A673 (cell line): Measurements from ENCODE around the gene MICOS13. TPM values are rescaled to one million over a fixed set of nuclear protein-coding genes. Genes with fewer than 3 reads are reported as not detected.

Experiments
- BruUV-seq: library from RNA; stranded (reverse); fragments of 400-500 nt; replicated peaks from 2 replicates; lab custom pipeline; 2021; lab: Mats Ljungman, UMichigan
- CTCF ChIA-PET: fragments of 300-600 bp; sonication (Branson Sonifier 250); formaldehyde crosslinking; loops from one replicate; lab custom pipeline; 2022; ENCODE audit warnings: antibody characterized with exemption; lab: Charles Lee
- POLR2A ChIA-PET: fragments of 300-600 bp; sonication (Branson Sonifier 250); formaldehyde crosslinking; loops from one replicate; lab custom pipeline; 2022; ENCODE audit warnings: antibody characterized with exemption; ENCODE audit not compliant: low non-redundant PET; lab: Charles Lee
- DNase-seq: peaks from one replicate; pipeline ENCODE4 v3.0.0-alpha.2; 2015; ENCODE audit warnings: low spot score
- H3K27ac ChIP-seq: fragments of 200-600 bp; sonication (generic); 2 replicates; pipeline ENCODE4 v1.5.1; 2016; ENCODE audit warnings: mixed run types, low read depth, mild to moderate bottlenecking, mixed read lengths, antibody characterized with exemption, low read length; ENCODE audit not compliant: poor library complexity, severe bottlenecking
- H3K27me3 ChIP-seq: fragments of 200-600 bp; sonication (generic); replicated peaks from 2 replicates; pipeline ENCODE4 v1.6.1; 2017; ENCODE audit warnings: mixed run types, low read depth, mild to moderate bottlenecking, mixed read lengths, antibody characterized with exemption, low read length; ENCODE audit not compliant: insufficient read depth, poor library complexity
- H3K36me3 ChIP-seq: fragments of 200-600 bp; sonication (generic); 2 replicates; pipeline ENCODE4 v1.6.1; 2016; ENCODE audit warnings: mixed run types, mild to moderate bottlenecking, mixed read lengths, antibody characterized with exemption, low read length; ENCODE audit not compliant: insufficient read depth, poor library complexity, severe bottlenecking
- H3K4me1 ChIP-seq: fragments of 200-600 bp; sonication (generic); 2 replicates; pipeline ENCODE4 v1.6.1; 2017; ENCODE audit warnings: mixed run types, mild to moderate bottlenecking, mixed read lengths, antibody characterized with exemption, low read length; ENCODE audit not compliant: insufficient read depth, poor library complexity, severe bottlenecking
- H3K4me3 ChIP-seq: fragments of 200-600 bp; sonication (generic); 2 replicates; pipeline ENCODE4 v1.5.1; 2016; ENCODE audit warnings: low read depth, mixed run types, mild to moderate bottlenecking, mixed read lengths, low read length; ENCODE audit not compliant: poor library complexity, severe bottlenecking
- H3K9me3 ChIP-seq: fragments of 200-600 bp; sonication (generic); 2 replicates; pipeline ENCODE4 v1.6.1; 2016; ENCODE audit warnings: mixed run types, low read depth, mild to moderate bottlenecking, mixed read lengths, antibody characterized with exemption, low read length; ENCODE audit not compliant: poor library complexity, severe bottlenecking
- EZH2 ChIP-seq: fragments of 200-600 bp; sonication (generic); IDR thresholded peaks from 2 replicates; pipeline ENCODE4 v1.6.1; 2017; ENCODE audit warnings: borderline replicate concordance, low read depth, mild to moderate bottlenecking, mixed read lengths, antibody characterized with exemption, low read length; ENCODE audit not compliant: poor library complexity, severe bottlenecking
- intact Hi-C: fragments of 100-400 bp; cut with micrococcal nuclease; formaldehyde crosslinking; loops from one replicate; pipeline ENCODE4 v1.10.0; 2022; ENCODE audit not compliant: unreplicated experiment
- total RNA-seq: library from RNA; stranded (reverse); gene quantifications from 2 replicates; pipeline ENCODE4 v1.2.3, GENCODE V29; 2021
- TF ChIP-seq, protein P1 (sequence below): fragments of 300-800, 200-600 bp; sonication (generic); conservative IDR thresholded peaks from 2 replicates; pipeline ENCODE4 v1.5.1; 2017; ENCODE audit warnings: low read depth, mild to moderate bottlenecking, antibody characterized with exemption, low read length, moderate library complexity, mixed read lengths

Gene MICOS13
- total RNA-seq, 1 experiment from 2014 or later: 36.3 TPM

DNA sequence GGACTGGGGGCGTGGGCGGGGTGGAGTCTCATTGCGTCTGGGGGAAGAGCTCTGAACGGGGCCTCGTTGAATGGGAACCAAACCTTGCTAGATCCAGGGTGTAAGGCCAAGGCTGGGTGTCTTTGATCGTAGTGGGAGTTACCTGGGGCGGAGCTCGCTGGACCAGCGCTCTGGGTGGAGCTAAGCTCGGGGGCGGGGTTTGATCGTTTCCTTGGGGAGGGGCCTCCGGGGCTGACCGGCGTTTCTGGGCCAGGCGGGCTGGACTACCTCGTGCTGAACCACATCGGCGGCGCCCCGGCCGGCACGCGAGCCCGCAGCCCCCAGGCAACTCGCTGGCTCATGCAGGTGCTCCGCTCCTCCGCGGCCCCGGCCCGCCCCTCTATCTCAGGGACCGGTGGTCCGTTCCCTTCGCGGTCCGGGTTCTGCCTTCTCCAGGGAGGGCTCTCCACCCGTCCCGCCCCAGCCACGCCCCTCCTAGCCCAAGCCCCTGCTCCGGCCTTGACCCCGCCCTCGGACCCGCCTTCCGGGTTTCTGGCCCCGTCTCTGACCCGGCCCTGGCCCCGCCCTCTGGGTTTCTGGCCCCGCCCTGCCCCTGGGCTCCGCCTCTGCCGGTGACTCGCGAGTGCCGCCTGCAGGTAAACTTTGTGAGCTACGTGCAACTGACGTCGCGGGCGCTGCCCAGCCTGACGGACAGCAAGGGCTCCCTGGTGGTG, 6.5 kb upstream of the MICOS13 start:
- POLR2A ChIA-PET: interaction anchor here (0.6 to 0.8 kb wide), 2 partner anchors 25 to 1599 kb away, joined by 3 to 4 read pairs; no protein-coding TSS in a partner anchor
- Histone ChIP-seq H3K27me3 (no peaks in the 10 kb centered on the region), H3K9me3 (no peaks in the 10 kb centered on the region), H3K27ac (peak overlapping the region; percentile 58), H3K4me3 (peak overlapping the region; percentile 64), H3K4me1 (peaks cover 3% of the 10 kb centered on the region), H3K36me3 (peaks cover 8% of the 10 kb centered on the region)
- intact Hi-C loops: no loop called here
- no TSS peak for BruUV-seq
- TF ChIP-seq, protein P1, sequence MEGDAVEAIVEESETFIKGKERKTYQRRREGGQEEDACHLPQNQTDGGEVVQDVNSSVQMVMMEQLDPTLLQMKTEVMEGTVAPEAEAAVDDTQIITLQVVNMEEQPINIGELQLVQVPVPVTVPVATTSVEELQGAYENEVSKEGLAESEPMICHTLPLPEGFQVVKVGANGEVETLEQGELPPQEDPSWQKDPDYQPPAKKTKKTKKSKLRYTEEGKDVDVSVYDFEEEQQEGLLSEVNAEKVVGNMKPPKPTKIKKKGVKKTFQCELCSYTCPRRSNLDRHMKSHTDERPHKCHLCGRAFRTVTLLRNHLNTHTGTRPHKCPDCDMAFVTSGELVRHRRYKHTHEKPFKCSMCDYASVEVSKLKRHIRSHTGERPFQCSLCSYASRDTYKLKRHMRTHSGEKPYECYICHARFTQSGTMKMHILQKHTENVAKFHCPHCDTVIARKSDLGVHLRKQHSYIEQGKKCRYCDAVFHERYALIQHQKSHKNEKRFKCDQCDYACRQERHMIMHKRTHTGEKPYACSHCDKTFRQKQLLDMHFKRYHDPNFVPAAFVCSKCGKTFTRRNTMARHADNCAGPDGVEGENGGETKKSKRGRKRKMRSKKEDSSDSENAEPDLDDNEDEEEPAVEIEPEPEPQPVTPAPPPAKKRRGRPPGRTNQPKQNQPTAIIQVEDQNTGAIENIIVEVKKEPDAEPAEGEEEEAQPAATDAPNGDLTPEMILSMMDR: peak; percentile 96
- no peak for TF ChIP-seq EZH2
- peak; percentile 92 for DNase-seq
- CTCF ChIA-PET: interaction anchor here (0.6 to 0.8 kb wide), 7 partner anchors 19 to 539 kb away, joined by 3 to 17 read pairs (median 7); partner anchors contain the start of gene TINCR

DNA sequence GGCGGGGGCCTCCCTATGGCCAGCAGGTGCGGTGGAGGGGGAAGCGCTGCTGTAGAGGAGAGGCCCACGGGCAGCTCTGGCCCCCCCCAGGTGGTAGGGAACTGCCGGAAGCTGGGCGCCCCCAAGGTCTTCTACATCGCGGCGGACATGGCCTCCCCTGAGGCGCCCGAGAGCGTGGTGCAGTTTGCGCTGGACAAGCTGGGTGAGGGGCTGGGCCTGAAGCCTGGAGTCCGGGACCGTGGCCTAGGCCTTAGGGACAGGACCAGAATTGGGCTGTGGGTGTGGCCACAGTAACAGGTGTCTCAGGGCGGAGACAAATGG, 6.0 kb upstream of the MICOS13 start:
- TF ChIP-seq EZH2: no peak
- TF ChIP-seq, protein P1: no peak
- intact Hi-C loops: no loop called here
- Histone ChIP-seq H3K4me1 (no peaks in the 10 kb centered on the region), H3K27me3 (no peaks in the 10 kb centered on the region), H3K36me3 (peaks cover 3% of the 10 kb centered on the region), H3K9me3 (no peaks in the 10 kb centered on the region), H3K4me3 (peak overlapping the region; percentile 64), H3K27ac (no peak overlapping the region)
- no peak for DNase-seq
- CTCF ChIA-PET: interaction anchor here (0.6 kb wide), 1 partner anchor 757 kb away, joined by 6 read pairs; no protein-coding TSS in a partner anchor
- BruUV-seq: no TSS peak
- POLR2A ChIA-PET: no interaction called here

DNA sequence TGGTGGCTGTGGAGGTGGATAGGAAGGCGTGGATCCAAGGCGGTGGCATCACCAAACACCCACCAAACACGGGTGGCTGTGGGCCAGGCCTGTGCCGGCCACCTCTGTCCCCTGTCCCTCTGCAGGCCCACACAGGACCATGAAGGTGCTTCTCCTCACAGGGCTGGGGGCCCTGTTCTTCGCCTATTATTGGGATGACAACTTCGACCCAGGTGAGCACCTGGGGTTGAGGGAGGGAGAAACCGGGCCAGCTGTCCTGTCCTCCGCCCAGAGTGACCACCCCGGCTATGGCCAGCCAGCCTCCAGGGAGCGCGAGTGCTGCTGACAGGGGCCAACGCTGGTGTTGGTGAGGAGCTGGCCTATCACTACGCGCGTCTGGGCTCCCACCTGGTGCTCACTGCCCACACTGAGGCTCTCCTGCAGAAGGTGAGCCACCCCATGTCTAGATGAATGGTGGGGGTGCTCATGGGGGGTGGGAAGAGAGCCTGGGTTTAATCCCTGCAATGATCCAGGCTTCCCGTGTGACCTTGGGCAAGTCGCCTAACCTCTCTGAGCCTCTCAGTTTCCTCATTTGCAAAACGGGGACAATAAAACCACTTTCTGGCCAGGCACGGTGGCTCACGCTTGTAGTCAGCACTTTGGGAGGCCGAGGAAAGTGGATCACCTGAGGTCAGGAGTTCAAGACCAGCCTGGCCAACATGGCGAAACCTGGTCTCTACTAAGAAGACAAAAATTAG, 4.5 kb upstream of the MICOS13 start:
- Histone ChIP-seq H3K36me3 (no peaks in the 10 kb centered on the region), H3K9me3 (no peaks in the 10 kb centered on the region), H3K4me3 (no peak overlapping the region), H3K27me3 (no peaks in the 10 kb centered on the region), H3K27ac (no peak overlapping the region), H3K4me1 (no peaks in the 10 kb centered on the region)
- TF ChIP-seq EZH2: no peak
- TF ChIP-seq, protein P1: no peak
- DNase-seq: no peak
- POLR2A ChIA-PET: no interaction called here
- BruUV-seq: no TSS peak
- intact Hi-C loops: no loop called here
- CTCF ChIA-PET: interaction anchor here (0.7 kb wide), 1 partner anchor 21 kb away, joined by 4 read pairs; no protein-coding TSS in a partner anchor
